Limb (tissue), 2 donors: ENCODE results near the gene ZC3H10.
A peak's percentile ranks its signal among the peaks of the same experiment; 100 is the strongest.
"Not testable (repeated sequence)": the region's sequence is repeated elsewhere in the genome, so short reads cannot be mapped to it uniquely, and the experiment has no call there.

ENCODE experiments used
- DNase-seq, 2 donors: peaks; one replicate each; pipeline ENCODE4 v3.0.0-alpha.2; 2016; ENCODE audit errors: extremely low spot score in 2 of 2

The ZC3H10 gene

GRCh38 chr12:56117778-56118687 lies at the start of gene ZC3H10:
ZC3H10 (plus strand) TSS chr12:56118266; CDS start chr12:56120563, 2,297 bp downstream.
- peak; percentile 95 to 99 for DNase-seq

GRCh38 chr12:56071648-56072047 lies 46.4 kb upstream of the ZC3H10 start:
- DNase-seq: no peak

GRCh38 chr12:56074396-56074795 lies 43.7 kb upstream of the ZC3H10 start:
- no peak for DNase-seq

- not testable (repeated sequence) for DNase-seq
These were observed 40.1 kb upstream of the ZC3H10 start for GRCh38 chr12:56077966-56078365.

GRCh38 chr12:56078427-56078826 lies 39.6 kb upstream of the ZC3H10 start:
- DNase-seq: no peak

GRCh38 chr12:56078931-56079722 lies 38.9 kb upstream of the ZC3H10 start:
- peak; percentile 60 to 87 for DNase-seq

- peak; percentile 70 to 85 for DNase-seq
These were observed 38.1 kb upstream of the ZC3H10 start, which contains the start of gene ERBB3 for GRCh38 chr12:56079723-56080555. ERBB3 (plus strand) TSS chr12:56080165; CDS start chr12:56080301, 136 bp downstream.

GRCh38 chr12:56080556-56081138 lies 37.4 kb upstream of the ZC3H10 start:
- DNase-seq: peak in 1 of 2 donors; percentile 42

GRCh38 chr12:56081393-56082347 lies 36.4 kb upstream of the ZC3H10 start:
- DNase-seq: peak; percentile 55 to 56

GRCh38 chr12:56082382-56082781 lies 35.7 kb upstream of the ZC3H10 start:
- DNase-seq: no peak

- no peak for DNase-seq
These were observed 35.1 kb upstream of the ZC3H10 start for GRCh38 chr12:56082967-56083366.

- no peak for DNase-seq
These were observed 33.0 kb upstream of the ZC3H10 start for GRCh38 chr12:56084958-56085543.

- no peak for DNase-seq
These were observed 32.0 kb upstream of the ZC3H10 start for GRCh38 chr12:56086096-56086495.

- no peak for DNase-seq
These were observed 31.5 kb upstream of the ZC3H10 start for GRCh38 chr12:56086608-56087007.

GRCh38 chr12:56087220-56087619 lies 30.8 kb upstream of the ZC3H10 start:
- DNase-seq: no peak

GRCh38 chr12:56097738-56098137 lies 20.3 kb upstream of the ZC3H10 start:
- DNase-seq: no peak

GRCh38 chr12:56098592-56098991 lies 19.5 kb upstream of the ZC3H10 start:
- no peak for DNase-seq

- DNase-seq: no peak
These were observed 18.3 kb upstream of the ZC3H10 start for GRCh38 chr12:56099787-56100186.

GRCh38 chr12:56101045-56101444 lies 17.0 kb upstream of the ZC3H10 start:
- no peak for DNase-seq
